ENCODE results near the gene PAK5. TPM values are rescaled to one million over a fixed set of nuclear protein-coding genes. Genes with fewer than 3 reads are reported as not detected.
A peak's percentile ranks its signal among the peaks of the same experiment; 100 is the strongest.

The PAK5 gene
- total and polyA plus RNA-seq, 2 experiments from 2014 or later = not detected

DNA sequence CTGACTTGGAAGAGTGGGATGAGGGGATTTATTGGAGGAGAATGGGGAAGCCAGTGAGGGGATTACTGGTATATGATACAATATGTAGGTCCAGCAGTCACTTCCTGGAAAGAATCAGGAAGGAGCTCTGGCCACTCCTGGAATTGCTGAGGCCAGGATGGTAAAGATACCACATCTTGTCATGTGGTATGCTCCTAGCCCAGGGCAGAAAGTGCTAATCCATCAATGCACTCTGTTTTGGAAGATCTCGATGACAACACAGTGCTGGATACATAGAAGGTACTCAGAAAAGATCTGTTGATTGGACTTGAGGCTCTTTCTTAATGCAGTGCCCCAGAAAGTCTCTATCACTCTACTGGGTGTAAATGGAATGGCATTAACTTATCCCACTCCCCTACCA is 271.9 kb downstream of the PAK5 start:
- Histone ChIP-seq H2AFZ (no peak overlapping the region), H3F3A (ENCODE audit: insufficient read depth) (no peaks in the 10 kb centered on the region), H3K9me2 (ENCODE audit: insufficient read depth) (no peaks in the 10 kb centered on the region), H3K27me3 (replicated peaks; ENCODE audit: insufficient read depth) (no peaks in the 10 kb centered on the region; the same call in none of the 2 replicates), H3K4me3 (no peak overlapping the region), H3K79me2 (ENCODE audit: insufficient read depth) (no peaks in the 10 kb centered on the region), H3K36me3 (ENCODE audit: low read depth) (no peaks in the 10 kb centered on the region), H4K20me1 (ENCODE audit: insufficient read depth) (no peaks in the 10 kb centered on the region), H3K4me1 (ENCODE audit: insufficient read depth) (no peaks in the 10 kb centered on the region), H3K9me3 (ENCODE audit: low read depth) (no peaks in the 10 kb centered on the region), H3K4me2 (ENCODE audit: unreplicated experiment) (no peak overlapping the region), H3K9ac (no peak overlapping the region), H3K27ac (no peak overlapping the region)
- in situ Hi-C loops (cut with MboI) = loop anchor here (10.0 kb wide), 1 partner anchor 78 kb away; no protein-coding TSS in a partner anchor
- WGBS, 2 experiments (ENCODE audit: low coverage in 1 of 2, low lambda C conversion rate in 2 of 2, missing lambda C conversion rate in 2 of 2) = 11 to 13% methylated on average over 1 of the region's 1 CpG
- no peak for DNase-seq
- TF ChIP-seq EZH2 (IDR thresholded peaks at IDR 0.05; ENCODE audit: insufficient read depth, poor library complexity, severe bottlenecking) = no peak
- no peak for TF ChIP-seq EZH2phosphoT487 (IDR thresholded peaks at IDR 0.05; ENCODE audit: insufficient read depth, low read depth)

DNA sequence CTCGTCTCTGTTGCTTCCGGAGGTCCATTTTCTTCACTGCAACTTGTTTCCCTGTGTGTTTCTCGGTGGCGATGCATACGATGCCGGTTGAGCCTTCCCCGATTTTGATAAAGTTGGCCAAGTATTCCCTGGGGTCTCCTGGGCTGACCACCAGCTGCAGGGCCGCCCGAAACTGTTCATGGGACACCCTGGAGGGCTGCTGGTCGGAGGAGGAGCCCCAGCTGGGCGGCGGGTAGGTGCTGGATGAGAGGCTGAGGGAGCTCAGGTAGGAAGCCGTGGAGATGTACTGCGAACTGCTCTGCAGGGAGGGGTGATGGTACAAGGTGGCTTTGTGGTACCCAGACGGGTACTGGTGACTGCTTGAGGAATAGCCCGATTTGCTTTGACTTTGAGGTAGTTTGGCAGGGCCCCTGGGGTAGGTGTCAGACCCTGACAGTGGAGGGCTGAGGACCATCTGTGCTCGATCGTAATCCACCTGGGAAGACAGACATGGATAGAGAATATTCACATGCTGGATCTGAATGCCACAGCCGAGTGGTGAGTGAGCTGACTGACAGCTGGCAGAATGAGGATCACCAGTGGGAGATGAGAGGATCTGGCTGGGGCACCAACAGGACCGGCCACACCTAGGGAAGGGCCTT is 272.8 kb downstream of the PAK5 start:
- H3K27ac ChIP-seq = no peak overlapping the region
- no peaks in the 10 kb centered on the region for H3F3A ChIP-seq (ENCODE audit: insufficient read depth)
- 53 to 62% methylated on average over 20 of the region's 20 CpGs for WGBS, 2 experiments (ENCODE audit: low coverage in 1 of 2, low lambda C conversion rate in 2 of 2, missing lambda C conversion rate in 2 of 2)
- no peaks in the 10 kb centered on the region for H3K9me3 ChIP-seq (ENCODE audit: low read depth)
- no peak overlapping the region for H2AFZ ChIP-seq
- no peaks in the 10 kb centered on the region; the same call in none of the 2 replicates for H3K27me3 ChIP-seq (replicated peaks; ENCODE audit: insufficient read depth)
- no peak overlapping the region for H3K4me2 ChIP-seq (ENCODE audit: unreplicated experiment)
- no peak overlapping the region for H3K9ac ChIP-seq
- H3K9me2 ChIP-seq (ENCODE audit: insufficient read depth) = no peaks in the 10 kb centered on the region
- H3K4me1 ChIP-seq (ENCODE audit: insufficient read depth) = no peaks in the 10 kb centered on the region
- H3K36me3 ChIP-seq (ENCODE audit: low read depth) = no peaks in the 10 kb centered on the region
- no peaks in the 10 kb centered on the region for H4K20me1 ChIP-seq (ENCODE audit: insufficient read depth)
- TF ChIP-seq EZH2 (IDR thresholded peaks at IDR 0.05; ENCODE audit: insufficient read depth, poor library complexity, severe bottlenecking) = no peak
- no peak for TF ChIP-seq EZH2phosphoT487 (IDR thresholded peaks at IDR 0.05; ENCODE audit: insufficient read depth, low read depth)
- H3K4me3 ChIP-seq = no peak overlapping the region
- no peaks in the 10 kb centered on the region for H3K79me2 ChIP-seq (ENCODE audit: insufficient read depth)
- DNase-seq = no peak
- in situ Hi-C loops (cut with MboI) = loop anchor here (10.0 kb wide), 1 partner anchor 79 kb away; no protein-coding TSS in a partner anchor

DNA sequence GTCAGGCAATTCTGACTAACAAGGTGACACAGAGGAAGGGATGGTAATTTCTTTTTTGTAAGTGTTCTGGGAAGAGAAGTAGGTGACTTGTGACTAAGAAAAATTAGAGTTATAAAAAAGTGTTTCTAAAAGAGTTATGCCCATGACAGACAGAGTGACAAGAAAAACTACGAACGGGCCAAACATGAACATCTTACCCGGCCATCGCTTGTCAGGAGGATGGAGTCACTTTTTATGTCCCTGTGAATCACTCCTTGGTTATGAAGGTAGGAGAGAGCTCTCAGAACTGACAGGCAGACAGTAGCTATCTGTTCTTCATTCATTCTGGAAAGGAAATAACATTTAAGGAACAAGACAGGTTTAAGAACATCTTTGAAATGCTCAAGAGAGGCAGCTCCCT is 281.5 kb downstream of the PAK5 start:
- no peaks in the 10 kb centered on the region; the same call in 1 of the 2 replicates for H3K27me3 ChIP-seq (replicated peaks; ENCODE audit: insufficient read depth)
- 56 to 74% methylated on average over 4 of the region's 4 CpGs for WGBS, 2 experiments (ENCODE audit: low coverage in 1 of 2, low lambda C conversion rate in 2 of 2, missing lambda C conversion rate in 2 of 2)
- no peaks in the 10 kb centered on the region for H4K20me1 ChIP-seq (ENCODE audit: insufficient read depth)
- H3K27ac ChIP-seq = no peak overlapping the region
- H3K9me3 ChIP-seq (ENCODE audit: low read depth) = no peaks in the 10 kb centered on the region
- H3K4me1 ChIP-seq (ENCODE audit: insufficient read depth) = no peaks in the 10 kb centered on the region
- H3K4me3 ChIP-seq = no peak overlapping the region
- in situ Hi-C loops (cut with MboI) = no loop called here
- H2AFZ ChIP-seq = no peak overlapping the region
- no peaks in the 10 kb centered on the region for H3F3A ChIP-seq (ENCODE audit: insufficient read depth)
- no peaks in the 10 kb centered on the region for H3K79me2 ChIP-seq (ENCODE audit: insufficient read depth)
- H3K9me2 ChIP-seq (ENCODE audit: insufficient read depth) = no peaks in the 10 kb centered on the region
- no peak overlapping the region for H3K9ac ChIP-seq
- no peak overlapping the region for H3K4me2 ChIP-seq (ENCODE audit: unreplicated experiment)
- H3K36me3 ChIP-seq (ENCODE audit: low read depth) = no peaks in the 10 kb centered on the region
- TF ChIP-seq EZH2 (IDR thresholded peaks at IDR 0.05; ENCODE audit: insufficient read depth, poor library complexity, severe bottlenecking) = no peak
- no peak for TF ChIP-seq EZH2phosphoT487 (IDR thresholded peaks at IDR 0.05; ENCODE audit: insufficient read depth, low read depth)
- no peak for DNase-seq

DNA sequence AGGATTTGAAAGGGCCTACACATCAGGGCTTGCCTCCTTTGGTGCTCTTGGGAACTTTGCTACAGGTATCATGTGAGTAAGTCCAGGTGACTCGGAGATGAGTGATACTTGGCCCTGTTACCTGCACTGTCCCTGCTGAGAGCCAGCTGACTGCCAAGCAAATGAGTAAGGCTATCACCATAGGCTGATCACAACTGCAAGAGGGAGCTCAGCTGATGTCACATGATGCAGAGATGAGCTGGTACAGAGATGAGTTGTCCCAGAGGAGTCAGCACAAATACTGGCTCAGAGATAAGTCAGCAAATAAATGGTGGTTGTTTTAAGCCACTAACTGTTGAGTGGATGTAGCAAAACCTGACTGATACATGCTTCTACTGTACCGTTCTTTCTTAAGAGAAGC is 283.1 kb downstream of the PAK5 start:
- TF ChIP-seq EZH2phosphoT487 (IDR thresholded peaks at IDR 0.05; ENCODE audit: insufficient read depth, low read depth) (no peak), EZH2 (IDR thresholded peaks at IDR 0.05; ENCODE audit: insufficient read depth, poor library complexity, severe bottlenecking) (no peak)
- Histone ChIP-seq H3K4me3 (no peak overlapping the region), H3K9ac (no peak overlapping the region), H3K36me3 (ENCODE audit: low read depth) (no peaks in the 10 kb centered on the region), H3K27ac (no peak overlapping the region), H3K79me2 (ENCODE audit: insufficient read depth) (no peaks in the 10 kb centered on the region), H3K27me3 (replicated peaks; ENCODE audit: insufficient read depth) (no peaks in the 10 kb centered on the region), H4K20me1 (ENCODE audit: insufficient read depth) (no peaks in the 10 kb centered on the region), H2AFZ (no peak overlapping the region), H3K9me3 (ENCODE audit: low read depth) (no peaks in the 10 kb centered on the region), H3K9me2 (ENCODE audit: insufficient read depth) (no peaks in the 10 kb centered on the region), H3K4me1 (ENCODE audit: insufficient read depth) (no peaks in the 10 kb centered on the region), H3K4me2 (ENCODE audit: unreplicated experiment) (no peak overlapping the region), H3F3A (ENCODE audit: insufficient read depth) (no peaks in the 10 kb centered on the region)
- 29 to 40% methylated on average over 2 of the region's 2 CpGs for WGBS, 2 experiments (ENCODE audit: low coverage in 1 of 2, low lambda C conversion rate in 2 of 2, missing lambda C conversion rate in 2 of 2)
- in situ Hi-C loops (cut with MboI) = no loop called here
- DNase-seq = peak; percentile 30

Data from GM23248 (cell line).